Left kidney (tissue), 2 donors: ENCODE measurements around the gene GGTLC3. TPM values are rescaled to one million over a fixed set of nuclear protein-coding genes. Genes with fewer than 3 reads are reported as not detected.
"Not testable (repeated sequence)": the region's sequence is repeated elsewhere in the genome, so short reads cannot be mapped to it uniquely, and the experiment has no call there.

Experiments
- DNase-seq: peaks from one replicate; pipeline ENCODE4 v3.0.0-alpha.2; 2013
- polyA plus RNA-seq: library from polyadenylated mRNA; unstranded; fragments of 120-200 nt; gene quantifications from one replicate; pipeline ENCODE4 v1.2.1, GENCODE V29; 2013; ENCODE audit not compliant: insufficient read length

The GGTLC3 gene
- polyA plus RNA-seq, 1 donor = 0.18 TPM

GRCh38 chr22:18513454-18513853 is 4.5 kb downstream of the GGTLC3 start:
- not testable (repeated sequence) for DNase-seq

- DNase-seq = not testable (repeated sequence)
Measured at GRCh38 chr22:18512378-18512777, 5.6 kb downstream of the GGTLC3 start.

GRCh38 chr22:18511327-18511726 is 6.6 kb downstream of the GGTLC3 start:
- DNase-seq = not testable (repeated sequence)

- not testable (repeated sequence) for DNase-seq
Measured at GRCh38 chr22:18496227-18496626, 21.7 kb downstream of the GGTLC3 start.

Other genes with a start within 250 kb of the GGTLC3 start
- 0.50 TPM for gene TMEM191B, start 9.6 kb upstream of the GGTLC3 start, polyA plus RNA-seq
- 0.30 TPM for gene RIMBP3, start 93.8 kb upstream of the GGTLC3 start, polyA plus RNA-seq